Heart left ventricle (tissue), 13 donors: ENCODE measurements around the gene WTIP.

ENCODE experiments used
- CTCF ChIP-seq, 12 donors: fragments of 200-600 bp; sonication (generic) in 4 of 12; IDR thresholded peaks; one replicate each; pipeline versions ENCODE4 v1.5.0 to v1.8.0; 2018 to 2022; ENCODE audit warnings: antibody characterized with exemption in 12 of 12, mild to moderate bottlenecking in 5 of 12
- POLR2A ChIP-seq, 2 donors: fragments of 450-650 bp; IDR thresholded peaks; one replicate each; pipeline ENCODE4 v1.6.1; 2017; ENCODE audit warnings: antibody characterized with exemption in 2 of 2, mild to moderate bottlenecking in 2 of 2, moderate library complexity in 2 of 2
- donor health status: ischemic (EF 13 %, LVEDD 7.1; RV severe dilation, severe dysfunction).
- donor health status: DM: no; HTN: yes; CAD: no.
- donor health status: DM: no; HTN: no; CAD: no.
- donor health status: ischemic (EF 25% LVEDD 6.9; RV normal size, moderate dysfunction).
- donor health status: ischemic (EF 25% LVEDD 5.7; RV mildly dilated, moderate dysfunction).
- donor health status: ischemic (EF 35%, LVEDD 5.7; RV mildly dilated, moderate dysfunction).
- donor health status: nonischemic (EF 11% LVEDD 7.7; RV severe dilation, severe dysfunction).
- donor health status: DM: yes; HTN: yes; CAD: no.
- donor health status: PGD.
- donor health status: ischemic (EF 29% LVEDD 5.4; RV normal size, mild dysfunction).
- donor health status: nonischemic (EF 23%, LVEDD 6.1; RV moderate dilation, normal function).

GRCh38 chr19:34432797-34433196 lies 48.8 kb upstream of the WTIP start:
- TF ChIP-seq CTCF (IDR thresholded peaks at IDR 0.05) = no peak
- TF ChIP-seq POLR2A (IDR thresholded peaks at IDR 0.05) = no peak
